ENCODE measurements around the gene KNSTRN.

KNSTRN gene

DNA sequence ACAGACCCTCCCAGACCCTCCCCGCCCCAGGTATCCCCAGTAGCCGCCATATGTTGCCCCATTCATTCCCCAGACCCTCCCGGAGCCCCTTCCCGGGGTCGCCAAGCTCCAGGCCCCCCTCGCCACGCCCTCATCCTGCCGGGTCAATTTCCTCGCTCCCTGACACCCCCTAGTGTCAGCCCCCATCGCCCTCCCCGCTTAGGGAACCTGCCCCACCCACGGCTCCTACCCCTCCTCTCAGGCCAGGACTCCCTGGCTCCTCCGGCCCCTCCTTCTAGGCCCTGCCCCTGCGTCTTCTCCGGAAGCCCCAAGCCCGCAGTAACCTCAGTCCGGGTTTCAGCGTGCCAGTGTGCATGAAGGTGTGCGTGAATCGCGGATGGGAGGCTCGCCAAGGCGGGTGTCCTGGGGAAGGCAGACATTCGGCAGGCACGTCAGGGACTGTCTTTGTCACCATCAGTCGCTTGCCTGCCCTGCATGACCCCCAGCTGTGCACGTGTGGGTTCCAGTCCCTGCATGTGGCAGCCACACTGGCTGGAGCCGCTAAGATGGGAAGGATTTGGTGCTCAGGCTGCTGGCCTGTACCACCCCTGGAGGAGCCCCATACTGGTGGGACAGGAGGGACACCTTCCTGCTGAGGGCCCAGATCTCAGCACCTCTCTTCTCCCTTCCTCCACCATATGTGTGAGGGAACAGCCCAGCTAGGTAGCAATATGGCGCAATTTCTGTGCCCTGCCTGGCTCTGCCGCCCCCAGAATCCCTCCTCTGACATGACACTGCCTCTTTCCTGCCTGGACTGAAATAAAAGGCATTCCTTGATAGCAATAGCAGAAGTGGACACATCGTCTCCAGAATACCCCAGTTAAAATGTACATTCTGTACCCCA, 23.8 kb upstream of the KNSTRN start:
- TF ChIP-seq TAF1 (IDR thresholded peaks at IDR 0.05; ENCODE audit: low read depth) (no peak), CEBPB (IDR thresholded peaks at IDR 0.05) (0 out of 2 replicates have a peak, but pooled peaks have one; percentile 6)

DNA sequence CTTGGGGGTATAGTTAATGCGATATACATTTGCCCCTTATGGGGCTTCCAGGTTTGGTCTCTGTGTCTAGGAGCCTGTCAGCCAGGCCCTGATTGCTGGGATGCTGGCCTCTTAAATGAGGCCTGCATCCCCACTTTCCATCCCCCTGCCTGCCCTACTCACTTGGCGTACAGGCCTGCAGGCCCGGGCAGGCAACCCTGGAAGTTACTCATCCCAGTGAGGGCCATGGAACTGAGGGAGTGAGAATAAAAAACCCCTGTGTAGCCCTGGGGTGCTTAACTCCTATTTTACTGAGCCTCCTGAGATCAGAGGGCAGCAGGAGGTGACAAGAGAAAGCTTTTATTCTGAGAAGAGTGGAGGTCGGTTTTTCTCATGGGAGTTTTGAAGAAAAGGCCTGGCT, 22.5 kb upstream of the KNSTRN start:
- TF ChIP-seq NFIC (IDR thresholded peaks at IDR 0.05): no peak
- TF ChIP-seq USF1 (IDR thresholded peaks at IDR 0.05): no peak
- no peak for TF ChIP-seq FOXM1 (IDR thresholded peaks at IDR 0.05; ENCODE audit: borderline replicate concordance, low read depth)
- TF ChIP-seq REST (IDR thresholded peaks at IDR 0.05; ENCODE audit: low read depth): no peak
- no peak for TF ChIP-seq TCF12 (IDR thresholded peaks at IDR 0.05; ENCODE audit: low read depth)

- TF ChIP-seq TAF1 (IDR thresholded peaks at IDR 0.05; ENCODE audit: low read depth) (no peak), TCF12 (IDR thresholded peaks at IDR 0.05; ENCODE audit: low read depth) (no peak), EP300 (IDR thresholded peaks at IDR 0.05; ENCODE audit: borderline replicate concordance) (no peak)
These were observed 20.9 kb upstream of the KNSTRN start for GRCh38 chr15:40361640-40362039.

GRCh38 chr15:40363611-40364010, 18.9 kb upstream of the KNSTRN start:
- no peak for TF ChIP-seq FOXM1 (IDR thresholded peaks at IDR 0.05; ENCODE audit: borderline replicate concordance, low read depth)
- TF ChIP-seq CREB1 (IDR thresholded peaks at IDR 0.05; ENCODE audit: low read depth): no peak
- no peak for TF ChIP-seq TAF1 (IDR thresholded peaks at IDR 0.05; ENCODE audit: low read depth)

GRCh38 chr15:40364251-40364650, 18.3 kb upstream of the KNSTRN start:
- TF ChIP-seq ZBTB7A (IDR thresholded peaks at IDR 0.05; ENCODE audit: low read depth) (no peak), MAX (IDR thresholded peaks at IDR 0.05) (no peak), CREB1 (IDR thresholded peaks at IDR 0.05; ENCODE audit: low read depth) (no peak), EGR1 (IDR thresholded peaks at IDR 0.05) (no peak), TAF1 (IDR thresholded peaks at IDR 0.05; ENCODE audit: low read depth) (no peak), TCF12 (IDR thresholded peaks at IDR 0.05; ENCODE audit: low read depth) (no peak), RAD21 (IDR thresholded peaks at IDR 0.05; ENCODE audit: low read depth) (no peak), YY1 (IDR thresholded peaks at IDR 0.05; ENCODE audit: low read depth) (no peak), EP300 (IDR thresholded peaks at IDR 0.05; ENCODE audit: borderline replicate concordance) (no peak), CEBPB (IDR thresholded peaks at IDR 0.05) (no peak), USF1 (IDR thresholded peaks at IDR 0.05) (no peak), TEAD4 (IDR thresholded peaks at IDR 0.05) (no peak), REST (IDR thresholded peaks at IDR 0.05; ENCODE audit: low read depth) (no peak), NFIC (IDR thresholded peaks at IDR 0.05) (no peak), FOXM1 (IDR thresholded peaks at IDR 0.05; ENCODE audit: borderline replicate concordance, low read depth) (no peak)

GRCh38 chr15:40365016-40365415, 17.5 kb upstream of the KNSTRN start:
- no peak for TF ChIP-seq RAD21 (IDR thresholded peaks at IDR 0.05; ENCODE audit: low read depth)
- TF ChIP-seq YY1 (IDR thresholded peaks at IDR 0.05; ENCODE audit: low read depth): no peak
- TF ChIP-seq CREB1 (IDR thresholded peaks at IDR 0.05; ENCODE audit: low read depth): no peak
- no peak for TF ChIP-seq MAX (IDR thresholded peaks at IDR 0.05)
- TF ChIP-seq TEAD4 (IDR thresholded peaks at IDR 0.05): no peak
- TF ChIP-seq CEBPB (IDR thresholded peaks at IDR 0.05): no peak
- TF ChIP-seq ZBTB7A (IDR thresholded peaks at IDR 0.05; ENCODE audit: low read depth): no peak
- no peak for TF ChIP-seq TAF1 (IDR thresholded peaks at IDR 0.05; ENCODE audit: low read depth)
- TF ChIP-seq REST (IDR thresholded peaks at IDR 0.05; ENCODE audit: low read depth): no peak
- TF ChIP-seq EP300 (IDR thresholded peaks at IDR 0.05; ENCODE audit: borderline replicate concordance): no peak
- TF ChIP-seq NFIC (IDR thresholded peaks at IDR 0.05): no peak
